HG02943 (cell line): ENCODE data around the gene MGAT5.

Experiments used
- ATAC-seq: cut with Tn5 transposase; IDR thresholded peaks from one replicate; pipeline ENCODE4 v1.9.1; 2021; ENCODE audit warnings: mild to moderate bottlenecking, low read depth, moderate library complexity; ENCODE audit not compliant: unreplicated experiment

Gene MGAT5

DNA sequence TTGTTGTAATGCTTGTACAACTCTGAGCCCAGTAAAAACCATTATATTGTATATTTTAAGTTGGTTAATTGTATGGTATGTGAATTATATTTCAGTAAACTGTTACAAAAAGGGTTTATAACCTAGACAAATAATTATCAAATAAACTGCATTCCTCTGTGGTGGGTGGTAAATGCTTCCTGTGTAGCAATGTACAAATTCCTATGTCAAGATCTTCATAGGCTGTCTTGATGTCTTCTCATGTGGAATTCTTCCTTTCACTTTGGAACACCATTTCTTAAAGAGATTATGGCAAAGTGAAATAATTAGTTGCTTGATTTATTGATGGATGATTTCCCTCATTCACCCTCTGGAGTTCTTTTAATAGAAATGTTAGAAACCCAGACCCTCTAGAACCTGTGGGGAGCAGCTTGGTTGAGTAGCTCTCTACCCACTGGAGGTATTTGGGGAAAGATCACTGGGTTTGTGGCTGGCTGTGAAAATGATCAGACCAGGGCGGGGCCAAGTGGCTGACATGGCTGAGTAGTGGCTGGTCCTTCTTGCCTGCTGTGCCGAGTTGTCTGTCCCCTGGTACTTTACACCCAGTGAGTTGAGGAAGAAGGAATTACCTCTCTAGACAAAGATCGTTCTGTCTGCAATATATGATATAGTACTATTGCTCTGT, 22.4 kb upstream of the MGAT5 start:
- ATAC-seq, result no peak

DNA sequence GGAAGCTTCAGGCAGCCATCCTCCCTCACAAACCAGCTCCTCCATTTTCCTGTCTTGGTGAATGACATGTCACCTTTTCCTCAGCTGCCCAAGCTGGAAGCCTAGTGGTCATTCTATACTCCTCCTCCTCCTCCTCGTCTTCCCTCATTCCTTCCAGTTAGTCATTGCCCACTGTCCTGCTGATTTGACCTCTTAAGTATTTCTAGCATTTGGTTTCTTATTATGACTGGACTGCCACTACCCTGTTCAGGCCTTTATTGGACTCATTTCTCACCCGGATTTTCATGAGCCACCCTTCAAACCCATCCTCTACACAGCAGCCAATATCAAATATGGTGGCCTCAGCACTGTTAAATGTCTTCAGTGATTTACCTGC, 21.9 kb upstream of the MGAT5 start:
- ATAC-seq, result no peak

DNA sequence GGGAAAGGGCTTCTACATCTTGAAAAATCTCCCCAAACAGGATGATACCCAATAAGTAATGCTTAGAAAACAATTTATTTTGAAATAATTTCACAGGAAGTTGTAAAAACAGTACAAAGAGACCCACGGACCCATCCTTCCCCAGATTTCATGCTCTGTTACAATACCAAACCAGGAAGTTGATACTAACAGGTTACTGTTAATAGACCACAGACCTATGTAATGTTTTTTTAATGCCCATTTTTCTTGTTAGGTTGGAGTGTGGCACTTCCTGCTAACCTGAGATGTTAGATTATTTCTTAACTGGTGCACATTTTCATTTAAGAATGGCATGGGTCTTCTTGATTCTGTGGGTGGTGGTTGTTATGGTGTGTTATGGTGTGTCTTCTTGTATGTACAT, 21.4 kb upstream of the MGAT5 start:
- ATAC-seq, result no peak

DNA sequence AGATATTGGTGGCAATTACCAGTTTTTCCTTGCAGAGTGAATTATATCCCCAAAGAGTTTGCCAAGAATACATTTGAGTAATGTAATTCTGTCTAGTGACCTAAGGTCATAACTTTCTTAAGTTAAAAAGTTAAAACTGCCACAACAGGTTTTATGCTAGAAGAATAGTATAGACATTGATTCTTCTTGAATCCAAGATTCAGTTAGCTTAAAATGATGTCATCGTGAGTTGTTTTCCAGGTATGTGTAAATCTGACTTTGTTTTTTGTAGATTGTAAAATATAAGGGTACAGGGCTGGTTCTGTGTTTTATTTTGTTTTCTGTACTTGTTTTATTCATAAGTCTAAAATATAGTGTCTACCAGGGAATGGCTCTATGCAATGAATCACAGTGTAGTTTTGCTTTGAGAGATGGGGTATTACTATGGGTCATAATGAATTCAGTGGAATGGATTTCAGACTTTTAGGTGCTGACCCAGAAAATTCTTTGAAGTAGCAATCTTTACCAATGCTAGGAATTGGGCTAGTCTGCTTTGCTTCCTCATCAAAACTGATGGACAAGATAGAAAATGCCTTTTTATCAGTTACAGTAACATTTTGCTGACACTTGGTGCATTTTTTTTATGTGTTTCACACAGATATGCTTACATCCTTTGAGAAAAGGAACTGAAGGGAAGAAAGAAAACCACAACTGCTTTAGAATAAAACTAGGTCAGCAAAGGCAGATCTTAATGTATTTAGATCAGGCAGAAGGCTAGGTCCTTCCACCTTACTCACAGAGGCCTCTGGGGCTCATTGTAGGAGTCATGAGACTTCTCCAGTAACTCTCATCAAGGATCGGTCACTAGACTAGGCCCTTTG, 20.8 kb upstream of the MGAT5 start:
- no peak for ATAC-seq

DNA sequence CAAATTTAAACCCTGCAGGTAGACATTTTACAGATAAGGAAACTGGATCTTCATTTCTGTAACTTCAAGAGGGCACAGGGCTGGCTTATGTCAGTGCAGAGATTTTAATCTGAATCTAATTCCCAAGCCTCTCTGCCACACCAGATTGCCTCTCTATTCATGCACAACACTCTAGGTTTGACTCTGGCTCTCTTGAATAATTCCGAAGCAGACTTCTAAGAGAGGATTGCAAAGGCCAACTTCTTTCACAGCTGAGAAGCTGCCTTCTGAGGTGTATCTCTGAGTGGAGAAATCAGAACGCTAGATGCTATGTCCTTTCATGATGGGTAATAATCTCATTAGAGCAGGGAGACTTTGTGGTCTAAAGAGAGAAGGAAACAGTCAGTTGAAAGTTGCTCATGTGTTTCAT, 20.1 kb upstream of the MGAT5 start:
- no peak for ATAC-seq

DNA sequence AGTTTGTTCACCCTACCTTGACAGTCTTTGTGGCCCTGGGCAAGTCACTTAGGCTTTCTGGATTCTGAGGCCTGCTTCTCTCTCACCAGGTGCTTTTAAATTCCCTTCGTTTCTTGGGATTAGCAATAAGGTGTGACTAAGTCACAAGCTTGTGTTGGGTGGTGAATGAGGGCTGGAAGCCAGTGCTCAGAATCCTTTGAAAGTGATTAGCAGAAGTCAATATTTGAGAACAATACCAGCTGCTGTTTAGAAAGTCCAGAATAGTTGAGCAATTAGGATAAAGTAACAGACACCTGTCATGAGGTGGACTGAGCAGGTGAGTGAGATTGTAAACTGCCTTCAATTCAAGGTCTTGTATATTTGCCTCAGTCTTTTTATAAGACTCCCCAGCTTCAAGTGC, 19.3 kb upstream of the MGAT5 start:
- ATAC-seq, result no peak

DNA sequence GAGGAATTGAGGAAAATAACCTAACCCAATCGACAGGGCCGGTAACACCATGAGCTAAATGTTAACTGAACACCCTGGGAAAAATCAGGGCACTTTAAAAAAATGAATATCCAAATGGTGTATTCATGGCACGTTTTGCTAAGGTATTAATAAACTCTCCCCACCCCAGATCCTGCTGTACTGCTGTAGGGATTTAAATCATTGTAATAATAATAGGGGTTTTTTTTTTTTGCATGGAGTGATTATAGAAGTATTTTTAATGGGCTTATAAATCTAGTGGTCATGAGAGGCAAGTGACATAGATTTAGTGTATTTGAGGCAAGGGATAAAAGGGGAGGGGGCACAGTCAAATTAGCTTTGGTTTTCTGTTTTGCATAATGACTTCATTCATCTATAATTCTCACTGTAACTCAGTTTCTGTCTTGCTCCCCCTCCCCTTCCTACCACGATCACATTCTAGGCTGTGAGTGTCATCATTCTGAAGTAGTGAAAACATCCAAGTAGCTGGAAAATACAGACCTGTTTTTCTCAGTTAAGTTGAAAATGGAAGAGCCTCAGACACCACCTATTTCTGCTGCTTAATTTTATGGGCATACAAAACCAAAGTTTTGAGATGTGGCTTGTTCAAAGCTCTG, 18.2 kb upstream of the MGAT5 start:
- no peak for ATAC-seq

DNA sequence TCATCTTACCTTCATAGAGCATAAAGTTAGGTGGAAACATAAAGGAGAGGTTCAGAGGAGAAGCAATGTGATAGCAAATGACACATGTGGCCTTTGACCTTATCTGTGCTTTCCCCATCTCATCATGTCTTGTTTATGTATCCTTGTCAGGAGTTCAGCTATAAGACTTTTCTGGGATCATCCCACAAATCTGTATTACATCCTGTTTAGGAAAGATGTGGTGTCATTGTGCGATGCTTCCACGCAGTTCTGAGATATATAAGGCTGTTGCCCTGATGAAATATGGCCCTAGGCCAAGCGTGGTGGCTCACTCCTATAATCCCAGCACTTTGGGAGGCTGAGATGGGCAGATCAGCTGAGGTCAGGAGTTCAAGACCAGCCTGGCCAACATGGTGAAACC, 15.5 kb upstream of the MGAT5 start:
- ATAC-seq, result no peak

DNA sequence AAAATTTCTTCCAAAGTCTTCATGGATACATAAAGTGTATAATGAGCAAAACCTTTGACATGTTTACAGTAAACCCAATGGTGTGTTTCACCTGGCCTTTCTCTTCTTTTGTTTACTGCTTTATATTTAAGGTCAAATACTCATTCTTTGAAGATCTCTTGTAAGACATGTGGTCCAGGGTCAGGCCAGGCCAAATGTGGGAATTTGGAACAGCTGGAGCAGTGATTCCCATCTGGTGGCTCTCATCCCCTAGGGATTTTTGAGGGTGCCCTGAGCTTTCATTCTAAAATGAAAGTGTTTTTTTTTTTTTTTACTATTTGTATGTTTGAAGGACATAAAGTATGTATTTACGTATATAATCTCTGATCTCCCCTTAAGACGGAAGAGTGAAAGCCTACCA, 13.8 kb upstream of the MGAT5 start:
- ATAC-seq, result no peak

DNA sequence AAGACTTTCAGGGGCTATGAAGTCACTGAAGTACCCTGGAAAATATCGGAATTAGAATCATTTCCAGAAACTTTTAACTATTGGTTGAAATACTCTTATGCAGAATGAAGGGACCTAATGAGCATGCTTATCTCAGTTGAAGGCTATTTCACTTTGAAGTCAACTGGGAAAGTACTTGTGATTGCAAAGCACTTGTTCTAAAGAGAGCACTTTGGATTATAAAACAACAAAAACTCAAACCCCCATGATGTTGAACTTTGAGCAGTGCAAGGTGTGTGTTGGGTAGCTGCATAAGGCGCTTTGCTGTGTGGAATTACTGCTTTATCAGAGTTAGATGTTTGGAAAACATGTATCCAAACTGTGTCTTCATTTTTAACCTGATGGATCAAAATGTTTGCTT, 12.0 kb upstream of the MGAT5 start:
- ATAC-seq, result no peak

DNA sequence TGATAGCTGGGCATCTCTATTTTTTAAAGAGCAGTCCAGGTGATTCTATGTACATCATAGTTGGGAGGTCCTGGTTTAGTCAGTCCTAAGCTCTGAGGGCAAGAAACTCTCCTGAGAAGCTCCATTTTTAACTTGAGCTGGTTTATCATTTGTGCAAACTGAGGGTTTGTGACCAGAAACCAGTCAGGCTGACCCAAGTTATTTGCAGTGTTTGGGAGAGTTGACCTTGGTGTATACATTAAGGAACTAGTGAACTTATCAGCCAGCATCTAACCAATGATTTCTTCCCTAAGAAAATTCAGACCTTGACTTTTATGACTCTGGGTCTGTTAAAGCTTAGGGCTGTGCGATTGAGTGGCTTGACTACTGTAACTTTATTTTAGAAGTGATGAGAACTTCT, 10.6 kb upstream of the MGAT5 start:
- no peak for ATAC-seq

DNA sequence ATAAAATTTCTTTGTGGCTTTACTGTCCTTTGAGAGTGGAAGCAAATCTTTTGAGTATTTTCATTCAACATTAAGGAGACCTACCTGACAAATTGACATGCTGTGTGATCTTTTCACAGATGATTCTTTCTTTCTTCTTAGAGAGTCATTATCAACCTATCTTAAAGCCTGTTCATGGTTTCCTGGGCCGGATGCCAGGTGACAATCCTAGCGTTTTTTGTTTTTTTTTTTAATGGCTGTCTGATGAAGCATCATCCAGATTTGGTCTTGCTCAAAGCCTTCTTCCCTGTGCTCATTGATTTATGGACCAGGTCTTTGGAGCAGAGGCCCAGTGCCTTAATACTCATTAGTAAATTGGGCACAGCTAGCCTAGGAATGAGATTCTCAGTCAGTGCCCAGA, 9.8 kb upstream of the MGAT5 start:
- no peak for ATAC-seq

DNA sequence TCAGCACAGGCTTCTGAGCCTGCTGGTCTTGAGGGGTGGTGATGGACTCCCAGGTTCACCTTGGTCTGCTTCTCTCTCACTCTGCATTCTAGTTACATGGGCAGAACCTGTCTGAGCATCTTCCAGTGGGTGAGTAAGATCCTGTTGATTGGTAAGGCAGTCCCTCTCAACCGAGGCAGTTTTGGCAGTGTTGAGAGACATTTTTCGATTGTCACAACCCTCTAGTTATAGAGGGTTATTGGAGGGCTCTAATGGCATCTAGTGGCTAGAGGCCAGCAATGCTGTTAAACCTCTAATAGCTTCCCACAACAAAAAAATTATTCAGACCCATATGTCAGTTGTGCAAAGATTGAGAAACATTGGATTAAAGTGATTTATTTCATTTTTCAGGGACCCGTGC, 9.3 kb upstream of the MGAT5 start:
- no peak for ATAC-seq

DNA sequence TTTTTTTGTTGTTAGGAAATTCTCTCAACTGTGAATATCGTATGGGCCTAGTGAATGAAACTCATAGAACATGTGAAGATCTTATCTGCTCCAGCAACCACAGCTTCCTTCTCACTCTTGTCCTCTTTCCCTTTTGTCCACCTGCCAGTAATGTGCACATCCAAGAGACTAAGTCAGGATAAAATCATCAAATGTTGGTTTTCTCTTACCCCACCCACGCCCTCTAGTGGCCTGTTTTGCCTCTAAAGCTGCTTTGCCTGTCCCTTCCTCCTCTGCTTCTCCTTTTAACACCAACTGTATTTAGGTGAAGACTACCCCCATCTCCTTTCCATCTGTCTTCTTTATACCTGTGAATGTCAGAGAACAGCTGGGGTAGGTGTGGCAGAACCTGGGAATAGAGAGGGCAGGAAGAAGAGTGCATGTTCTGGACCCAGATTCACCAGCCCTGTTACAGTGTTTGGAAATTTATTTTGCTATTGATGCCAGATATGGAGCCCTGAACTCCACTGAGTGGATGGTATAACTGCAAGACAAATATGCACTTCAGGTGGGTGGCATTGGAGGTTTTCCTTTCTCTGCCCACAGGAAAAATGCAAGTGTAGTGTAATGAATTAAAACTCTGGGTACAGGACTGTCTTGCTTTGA, 8.4 kb upstream of the MGAT5 start:
- no peak for ATAC-seq

DNA sequence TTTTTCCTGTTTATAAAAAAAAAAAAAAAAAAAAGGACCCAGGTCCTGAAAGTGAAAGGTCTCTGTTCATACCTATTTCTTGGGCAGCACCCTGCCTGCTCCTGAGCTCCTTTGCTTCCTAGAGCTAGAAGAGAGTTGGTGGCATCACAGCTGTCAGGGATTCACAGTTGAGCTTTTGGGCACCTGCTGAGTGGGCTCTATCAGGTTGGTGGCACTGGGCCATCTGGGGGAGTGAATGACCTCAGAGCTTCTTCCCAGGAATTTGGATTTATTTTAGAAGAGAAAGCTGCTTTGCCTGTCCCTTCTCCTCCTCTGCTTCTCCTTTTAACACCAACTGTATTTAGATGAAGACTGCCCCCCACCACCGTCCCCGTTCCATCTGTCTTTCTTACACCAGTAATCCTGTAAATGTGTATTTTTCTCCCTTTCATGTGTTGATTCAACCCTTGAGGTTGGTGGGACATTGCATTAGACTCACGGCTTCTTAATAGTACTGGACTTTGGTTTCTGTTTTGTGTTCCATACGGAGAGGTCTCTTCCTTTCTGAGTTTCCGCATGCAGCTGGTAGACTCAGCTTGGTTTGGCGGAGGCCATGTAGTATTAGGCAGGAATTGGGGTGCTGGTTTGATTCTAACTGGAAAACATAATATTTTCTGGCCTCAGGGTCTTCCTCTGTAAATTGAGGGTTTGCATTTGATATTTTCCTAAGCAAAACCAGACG, 7.6 kb upstream of the MGAT5 start:
- ATAC-seq, result no peak

DNA sequence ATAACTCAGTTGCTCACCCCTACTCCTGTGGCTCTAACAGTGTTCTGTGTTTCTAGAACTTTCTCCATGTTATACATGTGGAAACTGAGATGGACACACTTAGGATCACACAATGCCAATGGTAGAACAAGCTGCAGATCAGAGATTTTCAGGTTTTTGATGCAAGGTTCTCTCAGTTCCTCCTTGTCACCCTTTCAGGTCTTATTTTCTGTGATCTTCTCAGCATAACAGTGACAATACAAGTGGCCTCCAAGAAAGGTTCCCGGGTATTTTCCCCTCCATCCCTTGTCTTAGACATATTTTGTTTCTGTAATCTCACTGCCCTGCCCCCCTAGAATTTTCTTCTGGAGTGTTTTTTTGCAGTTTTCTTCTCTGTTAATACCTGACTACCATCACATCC, 6.2 kb upstream of the MGAT5 start:
- ATAC-seq, result no peak

DNA sequence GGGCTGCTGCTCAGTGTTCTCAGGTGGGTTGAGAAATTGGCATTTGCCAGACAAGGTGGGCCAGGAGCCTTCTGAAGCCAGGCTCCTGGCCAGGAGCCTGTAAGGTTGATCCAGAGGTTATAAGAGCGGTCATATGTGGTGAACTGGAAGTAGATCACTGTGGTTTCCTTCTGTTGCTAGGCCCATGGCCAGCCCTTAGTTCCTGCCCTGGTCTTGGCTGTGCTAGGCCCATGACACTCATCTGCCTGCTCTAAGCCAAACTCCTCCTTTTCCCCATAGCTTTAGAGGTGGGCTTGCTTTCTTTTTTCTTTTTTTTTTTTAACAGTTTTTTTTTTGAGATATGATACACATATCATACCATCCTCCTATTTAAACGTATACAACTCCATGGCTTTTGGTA, 5.0 kb upstream of the MGAT5 start:
- no peak for ATAC-seq

DNA sequence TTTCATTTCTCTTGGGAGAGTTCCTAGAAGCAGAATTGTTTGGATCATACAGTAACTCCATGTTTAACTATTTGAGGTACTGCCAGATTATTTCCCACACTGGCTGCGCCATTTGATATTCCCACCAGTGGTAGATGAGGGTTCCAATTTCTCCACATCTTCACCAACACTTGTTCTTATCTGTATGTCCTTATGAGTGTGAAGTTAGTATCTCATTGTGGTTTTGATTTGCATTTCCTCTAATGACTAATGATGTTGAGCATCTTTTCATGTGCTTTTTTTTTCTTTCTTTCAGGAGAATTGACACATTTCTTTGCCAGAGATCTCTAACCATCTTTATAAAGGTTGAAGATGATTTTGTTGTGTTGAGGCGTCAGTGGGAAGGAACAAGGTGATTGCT, 4.1 kb upstream of the MGAT5 start:
- ATAC-seq, result no peak

DNA sequence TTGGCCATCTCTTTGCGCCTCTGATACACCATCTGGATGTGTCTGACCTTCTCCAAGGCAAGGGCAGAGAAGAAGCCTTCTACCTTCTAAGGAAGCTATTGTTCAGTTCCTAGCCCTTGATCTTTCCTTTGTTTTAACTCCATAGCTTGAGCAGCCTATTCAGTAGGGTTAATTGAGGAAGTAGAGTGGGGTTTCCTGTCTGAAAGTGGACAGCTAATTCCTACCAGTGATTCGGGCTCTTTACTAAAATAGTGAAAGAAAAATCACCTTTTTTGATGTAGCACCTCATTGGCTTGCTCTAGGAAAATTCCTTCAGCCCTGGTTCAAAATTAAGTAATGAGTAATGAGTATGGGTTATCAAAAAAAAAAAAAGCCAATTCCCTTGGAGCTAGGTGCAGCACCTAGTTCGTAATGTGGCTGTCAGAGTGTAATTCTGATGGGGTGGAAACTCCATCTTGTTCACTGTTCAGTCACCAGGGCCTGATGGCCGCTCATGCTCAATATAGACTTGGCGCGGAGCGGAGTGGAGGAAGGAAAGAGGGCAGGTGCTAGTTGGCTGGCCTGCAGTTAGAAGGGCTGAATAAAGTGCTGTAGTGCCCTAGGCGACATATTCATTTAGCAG, 2.9 kb upstream of the MGAT5 start:
- no peak for ATAC-seq

DNA sequence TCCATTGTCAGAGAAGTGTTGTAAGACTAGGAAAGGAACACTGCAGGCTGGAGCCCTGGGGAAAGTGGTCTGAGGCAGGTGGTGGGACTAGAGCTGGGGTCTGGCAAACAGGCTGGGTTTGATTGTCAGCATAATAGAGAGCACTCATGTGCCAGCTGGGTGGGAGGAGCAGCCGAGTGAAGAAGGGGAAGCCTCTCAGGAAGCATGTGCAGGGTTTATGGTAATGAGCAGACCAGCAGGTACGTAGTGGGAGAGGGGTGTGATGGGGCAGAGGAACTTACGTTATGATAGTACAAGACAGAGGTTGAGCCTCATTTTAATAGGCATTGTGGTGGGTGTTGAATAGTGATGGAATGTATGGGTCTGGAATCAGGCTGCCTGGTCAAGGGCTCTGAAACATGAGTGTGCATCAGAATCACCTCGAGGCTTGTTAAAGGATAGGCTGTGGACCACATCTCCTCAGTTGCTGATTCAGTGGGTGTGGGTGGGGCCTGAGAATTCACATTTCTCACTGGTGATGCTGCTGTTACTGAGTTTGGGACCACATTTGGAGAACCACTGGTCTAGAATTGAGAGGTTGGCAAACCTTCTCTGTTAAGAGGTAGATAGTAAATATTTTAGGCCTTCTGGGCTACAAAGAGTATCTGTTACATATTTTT, 1.7 kb upstream of the MGAT5 start:
- no peak for ATAC-seq
